GM10266 (cell line): Measurements from ENCODE around the gene LAMA2.

Source experiments
- DNase-seq: peaks from one replicate; pipeline ENCODE4 v3.0.0; 2012; ENCODE audit errors: extremely low spot score
- TF ChIP-seq, protein P1 (sequence below): IDR thresholded peaks from 2 replicates; pipeline ENCODE4 v1.5.1; 2012; ENCODE audit warnings: mild to moderate bottlenecking, low read depth; ENCODE audit not compliant: control insufficient read depth, insufficient read depth; ENCODE audit errors: missing control alignments

The LAMA2 gene

DNA sequence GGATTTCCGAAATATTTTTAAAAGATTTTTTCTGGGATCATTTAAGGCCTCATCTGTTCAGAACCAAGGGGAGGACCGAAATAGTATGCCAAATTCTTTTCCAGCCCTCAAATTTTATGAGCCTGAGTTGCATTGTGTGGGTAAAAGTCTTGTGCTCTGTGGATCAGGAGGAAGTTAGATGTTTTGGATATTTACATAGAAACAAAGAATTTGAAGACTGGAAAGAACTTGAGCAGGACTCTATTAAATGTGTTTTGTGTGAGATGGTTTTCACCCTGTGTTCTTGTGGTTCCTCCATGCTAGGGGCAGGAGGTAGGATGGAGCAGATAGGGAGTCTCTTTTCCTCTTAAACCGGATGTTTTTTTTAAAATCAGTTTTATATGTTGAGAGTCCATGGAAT lies 329.1 kb downstream of the LAMA2 start:
- no peak for DNase-seq
- TF ChIP-seq, protein P1, sequence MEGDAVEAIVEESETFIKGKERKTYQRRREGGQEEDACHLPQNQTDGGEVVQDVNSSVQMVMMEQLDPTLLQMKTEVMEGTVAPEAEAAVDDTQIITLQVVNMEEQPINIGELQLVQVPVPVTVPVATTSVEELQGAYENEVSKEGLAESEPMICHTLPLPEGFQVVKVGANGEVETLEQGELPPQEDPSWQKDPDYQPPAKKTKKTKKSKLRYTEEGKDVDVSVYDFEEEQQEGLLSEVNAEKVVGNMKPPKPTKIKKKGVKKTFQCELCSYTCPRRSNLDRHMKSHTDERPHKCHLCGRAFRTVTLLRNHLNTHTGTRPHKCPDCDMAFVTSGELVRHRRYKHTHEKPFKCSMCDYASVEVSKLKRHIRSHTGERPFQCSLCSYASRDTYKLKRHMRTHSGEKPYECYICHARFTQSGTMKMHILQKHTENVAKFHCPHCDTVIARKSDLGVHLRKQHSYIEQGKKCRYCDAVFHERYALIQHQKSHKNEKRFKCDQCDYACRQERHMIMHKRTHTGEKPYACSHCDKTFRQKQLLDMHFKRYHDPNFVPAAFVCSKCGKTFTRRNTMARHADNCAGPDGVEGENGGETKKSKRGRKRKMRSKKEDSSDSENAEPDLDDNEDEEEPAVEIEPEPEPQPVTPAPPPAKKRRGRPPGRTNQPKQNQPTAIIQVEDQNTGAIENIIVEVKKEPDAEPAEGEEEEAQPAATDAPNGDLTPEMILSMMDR, result no peak

DNA sequence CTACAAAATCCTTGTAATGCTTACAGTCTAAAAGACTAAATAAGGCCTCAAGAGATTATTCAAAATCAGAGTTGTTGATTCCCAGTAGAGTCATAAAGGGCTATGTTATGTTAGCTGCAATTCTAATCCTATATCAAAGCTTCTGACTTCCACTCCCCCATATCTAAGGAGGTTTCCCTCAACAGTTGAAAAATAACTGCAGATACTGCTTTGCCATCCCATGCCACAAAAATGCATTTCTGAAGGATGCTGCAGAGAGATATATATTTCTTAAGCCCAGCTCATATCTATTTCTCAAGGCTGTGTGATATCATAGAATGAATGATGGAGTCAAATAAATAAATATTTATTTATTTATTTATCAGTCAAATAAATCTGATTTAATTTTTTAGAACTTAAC lies 332.3 kb downstream of the LAMA2 start:
- DNase-seq, result no peak
- TF ChIP-seq, protein P1, result no peak

DNA sequence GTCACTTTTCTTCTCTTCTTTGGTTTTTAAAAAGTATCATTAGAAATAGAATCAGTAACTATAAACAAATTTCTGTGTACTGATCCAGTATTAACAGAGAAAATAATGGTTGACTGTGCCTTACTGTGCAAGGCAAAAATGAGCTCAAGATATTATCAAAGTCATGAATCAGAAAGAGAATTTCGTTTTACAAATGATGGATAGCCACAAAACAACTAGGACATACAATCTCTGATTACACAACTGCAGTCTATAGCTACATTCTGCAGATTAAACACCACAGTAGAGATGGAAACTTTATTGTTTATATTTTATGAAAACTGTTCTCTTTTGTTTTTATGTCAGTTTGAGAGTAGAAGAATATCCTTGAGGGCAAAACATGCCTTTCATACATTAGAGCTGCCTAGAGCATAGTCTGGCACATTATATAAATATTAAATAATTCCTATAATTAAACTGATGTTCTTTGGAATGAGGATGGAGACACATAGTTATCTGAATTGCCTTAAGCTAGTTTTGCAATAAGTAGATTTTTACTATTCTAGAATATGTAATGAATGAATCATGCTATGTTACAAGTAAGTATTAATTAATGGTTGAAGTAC lies 333.1 kb downstream of the LAMA2 start:
- DNase-seq, result no peak
- TF ChIP-seq, protein P1, result no peak

DNA sequence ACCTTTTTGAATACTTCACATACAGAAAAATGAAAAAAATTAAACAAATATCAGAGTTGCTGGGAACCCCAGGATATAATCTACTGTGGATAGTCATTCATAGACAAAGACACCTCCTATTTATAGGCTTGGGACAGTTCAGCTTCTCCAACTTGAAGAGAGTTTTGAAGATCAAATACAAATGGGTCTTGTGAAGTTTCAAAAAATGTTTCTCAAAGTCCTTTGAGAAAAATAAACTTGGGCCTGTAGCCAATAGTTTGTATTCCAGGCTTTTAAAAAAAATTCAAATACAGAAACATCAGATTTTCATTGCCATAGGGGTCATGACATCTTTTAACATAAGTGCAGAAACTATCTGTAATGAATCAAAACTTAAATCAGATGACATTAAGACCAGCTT lies 334.8 kb downstream of the LAMA2 start:
- DNase-seq, result no peak
- TF ChIP-seq, protein P1, result no peak

DNA sequence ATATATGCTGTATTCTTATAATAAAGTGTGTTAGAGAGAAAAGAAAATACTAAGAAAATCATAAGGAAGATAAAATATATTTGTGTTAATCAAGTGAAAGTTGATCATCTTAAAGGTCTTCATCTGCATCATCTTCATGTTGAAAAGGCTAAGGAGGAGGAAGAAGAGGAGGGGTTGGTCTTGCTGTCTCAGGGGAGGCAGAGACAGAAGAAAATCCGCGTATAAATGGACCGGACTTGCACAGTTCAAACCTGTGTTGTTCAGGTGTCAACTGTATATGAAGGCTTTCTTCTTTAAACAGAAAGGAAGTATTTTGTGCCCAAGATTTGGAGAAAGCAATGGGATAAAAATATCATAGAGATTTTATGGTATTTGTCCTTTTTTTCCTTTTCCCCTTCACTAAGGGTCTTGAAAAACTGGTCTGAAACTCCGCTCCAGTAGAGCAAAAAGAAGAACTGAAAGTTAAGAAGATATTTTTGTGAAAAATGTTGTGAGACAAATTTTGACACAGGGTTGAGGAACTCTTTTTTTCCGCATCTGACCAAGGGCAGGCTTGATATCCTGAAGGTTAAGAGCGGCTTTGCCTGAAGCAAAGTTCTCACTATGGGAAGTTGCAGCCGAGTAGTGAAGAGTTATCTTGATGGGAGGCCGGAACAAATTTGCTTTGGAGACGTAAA lies 350.7 kb downstream of the LAMA2 start:
- DNase-seq, result no peak
- TF ChIP-seq, protein P1, result no peak

DNA sequence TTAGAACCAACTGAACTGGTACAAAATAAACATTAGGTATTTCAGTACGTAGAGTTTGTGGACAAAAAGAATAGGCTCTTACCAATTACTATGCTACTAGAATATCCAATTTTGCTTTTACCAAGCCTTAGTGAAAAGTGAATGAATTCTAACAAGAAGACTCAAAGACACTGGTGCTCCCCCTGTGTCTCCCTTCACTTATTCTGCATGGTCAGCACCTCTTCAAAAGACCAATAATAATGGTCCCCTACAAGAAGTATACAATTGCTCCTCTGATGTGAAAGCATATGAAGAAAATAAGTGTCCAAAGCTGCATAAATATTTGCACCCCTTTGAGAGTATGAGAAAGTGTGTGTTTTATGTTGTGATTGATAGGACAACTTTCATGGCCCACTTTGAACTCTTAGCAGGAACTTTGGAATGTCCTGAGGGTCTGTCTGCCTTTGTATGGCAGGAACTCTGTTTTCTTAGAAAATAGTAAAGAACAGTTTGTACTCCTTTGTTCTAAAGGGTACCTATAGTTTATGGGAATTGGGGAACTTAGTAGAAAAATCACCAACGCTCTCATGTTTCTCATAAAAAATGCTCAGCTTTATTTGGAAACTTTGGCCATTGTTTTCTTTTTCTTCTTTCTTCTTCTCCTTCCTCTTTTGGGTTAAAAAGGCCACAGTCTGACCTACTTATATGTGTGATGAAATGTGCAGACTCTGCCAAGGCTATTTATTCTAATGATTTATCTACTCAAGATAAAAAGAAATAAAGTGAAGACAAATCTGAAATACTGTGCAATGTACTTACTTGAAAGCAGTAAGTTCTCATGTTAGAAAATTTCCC lies 352.4 kb downstream of the LAMA2 start:
- no peak for DNase-seq
- TF ChIP-seq, protein P1, result no peak
